Sigmoid colon (tissue), 4 donors: ENCODE measurements around the gene RPP30.

Source experiments
- EP300 ChIP-seq, 4 donors: sonication (generic); formaldehyde crosslinking; IDR thresholded peaks; one replicate each; pipeline ENCODE4 v1.6.1; 2017; ENCODE audit warnings: antibody characterized with exemption in 4 of 4
- POLR2A ChIP-seq, 2 donors: fragments of 450-650 bp; IDR thresholded peaks; one replicate each; pipeline ENCODE4 v1.6.1; 2016; ENCODE audit warnings: antibody characterized with exemption in 2 of 2, mild to moderate bottlenecking in 2 of 2, moderate library complexity in 2 of 2
- TF ChIP-seq, protein P1 (sequence below), 4 experiments: fragments of 450-650 bp in 3 of 4; fragments of 200-600 bp in 1 of 4; IDR thresholded peaks; one replicate each; pipeline ENCODE4 v1.5.1; 2016 to 2019; ENCODE audit warnings: antibody characterized with exemption in 4 of 4, mild to moderate bottlenecking in 3 of 4, moderate library complexity in 2 of 4

DNA sequence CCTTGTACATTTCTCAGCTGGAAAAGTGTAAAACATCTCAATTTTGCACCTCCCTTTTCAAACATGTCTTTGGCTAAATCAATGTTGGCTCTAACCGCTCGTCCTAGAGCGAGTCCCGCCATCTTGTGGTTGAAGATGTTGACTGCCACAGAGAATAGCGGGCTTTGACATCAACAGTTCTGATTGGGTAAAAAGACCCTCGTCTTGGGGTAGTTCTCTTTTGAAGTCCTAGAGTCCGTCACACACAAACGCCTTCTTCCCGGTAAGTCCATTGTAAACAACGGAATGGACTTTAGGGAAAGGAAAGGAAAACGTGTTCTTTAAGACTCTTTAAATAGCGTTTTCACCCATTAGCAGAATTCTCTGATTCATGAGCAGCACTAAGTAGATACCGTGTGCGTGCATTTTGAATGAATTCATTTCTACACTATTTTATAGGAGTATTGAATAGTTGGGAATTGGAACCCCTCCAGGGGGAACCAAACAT is 452 bp upstream of the RPP30 start:
- TF ChIP-seq, protein P1, sequence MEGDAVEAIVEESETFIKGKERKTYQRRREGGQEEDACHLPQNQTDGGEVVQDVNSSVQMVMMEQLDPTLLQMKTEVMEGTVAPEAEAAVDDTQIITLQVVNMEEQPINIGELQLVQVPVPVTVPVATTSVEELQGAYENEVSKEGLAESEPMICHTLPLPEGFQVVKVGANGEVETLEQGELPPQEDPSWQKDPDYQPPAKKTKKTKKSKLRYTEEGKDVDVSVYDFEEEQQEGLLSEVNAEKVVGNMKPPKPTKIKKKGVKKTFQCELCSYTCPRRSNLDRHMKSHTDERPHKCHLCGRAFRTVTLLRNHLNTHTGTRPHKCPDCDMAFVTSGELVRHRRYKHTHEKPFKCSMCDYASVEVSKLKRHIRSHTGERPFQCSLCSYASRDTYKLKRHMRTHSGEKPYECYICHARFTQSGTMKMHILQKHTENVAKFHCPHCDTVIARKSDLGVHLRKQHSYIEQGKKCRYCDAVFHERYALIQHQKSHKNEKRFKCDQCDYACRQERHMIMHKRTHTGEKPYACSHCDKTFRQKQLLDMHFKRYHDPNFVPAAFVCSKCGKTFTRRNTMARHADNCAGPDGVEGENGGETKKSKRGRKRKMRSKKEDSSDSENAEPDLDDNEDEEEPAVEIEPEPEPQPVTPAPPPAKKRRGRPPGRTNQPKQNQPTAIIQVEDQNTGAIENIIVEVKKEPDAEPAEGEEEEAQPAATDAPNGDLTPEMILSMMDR (IDR thresholded peaks at IDR 0.05) = peak in 3 of 4 experiments; percentile 5 to 44 (median 19)
- TF ChIP-seq EP300 (IDR thresholded peaks at IDR 0.05) (no peak), POLR2A (IDR thresholded peaks at IDR 0.05) (no peak)
